ENCODE data around the gene UCP2.

The UCP2 gene

GRCh38 chr11:74009675-74010305 is 27.1 kb upstream of the UCP2 start:
- DNase-seq (ENCODE audit: low read depth): no peak

GRCh38 chr11:74009230-74009547 is 26.5 kb upstream of the UCP2 start:
- no peak for DNase-seq (ENCODE audit: low read depth)

- DNase-seq (ENCODE audit: low read depth): no peak
These were observed 26.0 kb upstream of the UCP2 start, which contains the start of gene UCP3 for GRCh38 chr11:74008373-74009229. Gene UCP3 (minus strand): TSS chr11:74009085. CDS start chr11:74007042, 2,043 bp downstream.

- no peak for DNase-seq (ENCODE audit: low read depth)
These were observed 25.2 kb upstream of the UCP2 start for GRCh38 chr11:74007691-74008372.

GRCh38 chr11:74006743-74007304 is 24.2 kb upstream of the UCP2 start:
- DNase-seq (ENCODE audit: low read depth): no peak

GRCh38 chr11:74005721-74006517 is 23.3 kb upstream of the UCP2 start:
- DNase-seq (ENCODE audit: low read depth): no peak

- peak; percentile 82 for DNase-seq (ENCODE audit: low read depth)
These were observed 22.3 kb upstream of the UCP2 start for GRCh38 chr11:74004759-74005615.

- DNase-seq (ENCODE audit: low read depth): no peak
These were observed 21.5 kb upstream of the UCP2 start for GRCh38 chr11:74004046-74004695.

GRCh38 chr11:74002832-74003231 is 20.2 kb upstream of the UCP2 start:
- DNase-seq (ENCODE audit: low read depth): no peak

GRCh38 chr11:74001822-74002286 is 19.2 kb upstream of the UCP2 start:
- no peak for DNase-seq (ENCODE audit: low read depth)

- DNase-seq (ENCODE audit: low read depth): no peak
These were observed 17.9 kb upstream of the UCP2 start for GRCh38 chr11:74000307-74001133.

- DNase-seq (ENCODE audit: low read depth): no peak
These were observed 17.1 kb upstream of the UCP2 start for GRCh38 chr11:73999581-74000306.

GRCh38 chr11:73998846-73999575 is 16.4 kb upstream of the UCP2 start:
- no peak for DNase-seq (ENCODE audit: low read depth)

GRCh38 chr11:73997120-73997770 is 14.6 kb upstream of the UCP2 start:
- DNase-seq (ENCODE audit: low read depth): no peak

- DNase-seq (ENCODE audit: low read depth): no peak
These were observed 13.6 kb upstream of the UCP2 start for GRCh38 chr11:73996161-73996747.

GRCh38 chr11:73995731-73996130 is 13.1 kb upstream of the UCP2 start:
- peak; percentile 49 for DNase-seq (ENCODE audit: low read depth)

GRCh38 chr11:73995247-73995646 is 12.6 kb upstream of the UCP2 start:
- no peak for DNase-seq (ENCODE audit: low read depth)
